ENCODE measurements around the gene SPAM1. TPM values are rescaled to one million over a fixed set of nuclear protein-coding genes. Genes with fewer than 3 reads are reported as not detected.

The SPAM1 gene
- total RNA-seq, 2 experiments from 2014 or later = not detected

DNA sequence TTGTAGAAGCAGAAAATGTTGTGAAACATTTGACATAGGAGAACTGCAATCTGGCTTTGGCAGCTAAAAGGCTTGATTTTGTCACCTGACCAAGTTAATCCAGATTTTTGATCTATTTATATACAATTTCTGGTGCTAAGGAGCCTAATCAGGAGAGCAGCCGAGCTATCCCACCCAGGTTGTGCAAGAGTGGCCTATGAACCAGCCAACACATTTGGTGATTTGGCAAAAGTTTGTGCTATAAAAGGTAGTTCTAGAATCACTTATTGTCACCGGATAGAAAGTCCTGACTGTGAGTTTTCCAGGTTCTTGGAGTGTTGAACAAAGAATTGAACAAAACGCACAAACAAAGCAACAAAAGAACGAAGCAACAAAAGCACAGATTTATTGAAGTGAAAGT lies 1.4 kb upstream of the SPAM1 start:
- POLR2A ChIA-PET = no interaction called here

DNA sequence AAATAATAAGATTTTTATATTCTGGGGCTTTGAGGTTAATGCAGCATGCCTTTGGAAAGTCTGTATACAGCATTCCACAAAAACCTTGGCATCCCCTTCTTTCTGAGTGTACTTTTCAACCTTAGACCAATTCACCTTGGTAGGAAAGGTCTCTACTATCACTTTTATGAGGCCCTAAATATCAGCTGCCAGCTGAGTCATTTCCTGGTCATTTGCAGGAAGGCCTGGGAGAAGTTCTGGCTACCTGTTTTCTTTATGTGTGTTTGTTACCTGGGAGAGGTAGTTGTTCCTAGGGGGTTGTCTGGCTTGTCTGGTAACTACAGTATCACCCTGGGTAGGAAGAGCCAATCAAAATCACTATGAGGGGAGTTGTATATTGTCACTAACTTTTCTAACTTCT lies 4.1 kb downstream of the SPAM1 start:
- POLR2A ChIA-PET = no interaction called here
- intact Hi-C loops (cut with DNase I, micrococcal nuclease) = no loop called here
- Mint-ChIP-seq H3K27me3 (peaks cover 11% of the 10 kb centered on the region), H3K9me3 (ENCODE audit: low read depth) (no peaks in the 10 kb centered on the region), H3K4me3 (no peak overlapping the region), H3K27ac (no peak overlapping the region), H3K4me1 (no peaks in the 10 kb centered on the region), H3K36me3 (ENCODE audit: low read depth) (no peaks in the 10 kb centered on the region)
- DNase-seq (no peak), ATAC-seq (no peak)
- CTCF ChIA-PET = no interaction called here

More for the DNA sequence above, 1.4 kb upstream of the SPAM1 start:
- Mint-ChIP-seq H3K4me1 (no peaks in the 10 kb centered on the region), H3K27me3 (peaks cover 7% of the 10 kb centered on the region), H3K4me3 (no peak overlapping the region), H3K9me3 (ENCODE audit: low read depth) (no peaks in the 10 kb centered on the region), H3K27ac (no peak overlapping the region), H3K36me3 (ENCODE audit: low read depth) (no peaks in the 10 kb centered on the region)
- intact Hi-C loops (cut with DNase I, micrococcal nuclease) = no loop called here
- DNase-seq = no peak
- CTCF ChIA-PET = no interaction called here
- no peak for ATAC-seq

DNA sequence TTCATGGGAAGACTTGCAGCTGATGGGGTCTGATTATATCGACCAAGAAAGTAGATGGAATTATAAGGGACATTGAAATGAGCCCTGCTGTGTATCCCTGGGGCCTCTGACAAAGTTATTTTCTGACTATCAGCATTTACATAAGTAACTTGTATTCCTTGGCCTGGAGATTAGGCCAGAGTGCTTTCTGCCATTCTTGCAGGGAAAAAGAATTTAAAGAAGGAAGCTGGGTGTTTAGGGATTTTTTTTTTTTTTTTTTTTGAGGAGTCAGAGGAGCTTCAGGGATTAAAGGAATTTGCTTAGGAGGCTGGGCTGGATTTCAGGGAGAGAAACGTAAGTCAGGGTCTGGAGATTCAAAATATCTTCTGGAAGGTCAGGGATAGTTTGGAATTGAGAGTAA lies 4.6 kb downstream of the SPAM1 start:
- POLR2A ChIA-PET = no interaction called here
- intact Hi-C loops (cut with DNase I, micrococcal nuclease) = no loop called here
- H3K27ac Mint-ChIP-seq = no peak overlapping the region
- CTCF ChIA-PET = no interaction called here
- no peaks in the 10 kb centered on the region for H3K36me3 Mint-ChIP-seq (ENCODE audit: low read depth)
- no peaks in the 10 kb centered on the region for H3K4me1 Mint-ChIP-seq
- H3K9me3 Mint-ChIP-seq (ENCODE audit: low read depth) = no peaks in the 10 kb centered on the region
- no peak overlapping the region for H3K4me3 Mint-ChIP-seq
- no peak for DNase-seq
- peaks cover 11% of the 10 kb centered on the region for H3K27me3 Mint-ChIP-seq
- ATAC-seq = no peak

DNA sequence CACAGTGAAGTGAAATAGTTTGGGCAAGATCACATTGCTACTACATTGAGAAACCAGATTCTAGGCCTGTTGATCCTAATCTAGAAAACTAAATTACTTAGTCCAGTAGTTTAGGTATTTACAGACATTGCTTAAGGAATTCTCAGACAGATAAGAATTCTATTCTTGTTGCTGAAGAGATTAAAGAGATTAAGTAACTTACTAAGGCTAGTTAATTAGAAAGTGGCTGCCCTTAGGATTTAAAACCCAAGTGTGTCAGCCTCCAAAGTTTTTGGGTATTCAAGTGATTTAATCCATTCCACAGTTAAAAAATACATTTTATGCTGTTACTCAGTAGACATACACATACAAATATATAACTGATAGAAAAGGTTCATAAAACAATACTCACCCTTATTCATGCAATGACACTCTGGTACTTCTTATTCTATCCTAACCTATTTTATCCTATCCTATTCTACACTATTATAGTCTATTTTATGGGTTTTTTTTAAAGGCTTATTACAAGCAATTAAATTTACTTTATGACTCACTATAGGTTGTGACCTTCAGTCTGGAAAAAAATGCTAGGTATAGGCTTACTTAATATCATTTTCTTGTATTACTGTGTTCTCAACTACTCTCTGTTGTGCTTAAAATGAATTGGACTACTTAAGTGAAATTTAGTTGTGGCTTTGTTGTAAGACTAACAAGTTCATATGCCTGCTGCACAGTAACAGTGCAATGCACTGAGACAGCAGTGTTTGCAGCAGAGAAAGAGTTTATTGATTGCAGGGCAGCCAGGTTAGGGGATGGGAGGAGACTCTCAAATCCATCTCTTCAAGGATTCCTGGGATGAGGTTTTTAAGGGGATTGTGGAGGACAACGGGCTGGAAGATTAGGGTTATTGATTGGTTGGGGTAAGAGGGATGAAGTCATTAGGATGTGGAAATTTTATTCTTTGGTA lies 10.7 kb downstream of the SPAM1 start:
- H3K4me3 Mint-ChIP-seq = no peak overlapping the region
- no peak for DNase-seq

DNA sequence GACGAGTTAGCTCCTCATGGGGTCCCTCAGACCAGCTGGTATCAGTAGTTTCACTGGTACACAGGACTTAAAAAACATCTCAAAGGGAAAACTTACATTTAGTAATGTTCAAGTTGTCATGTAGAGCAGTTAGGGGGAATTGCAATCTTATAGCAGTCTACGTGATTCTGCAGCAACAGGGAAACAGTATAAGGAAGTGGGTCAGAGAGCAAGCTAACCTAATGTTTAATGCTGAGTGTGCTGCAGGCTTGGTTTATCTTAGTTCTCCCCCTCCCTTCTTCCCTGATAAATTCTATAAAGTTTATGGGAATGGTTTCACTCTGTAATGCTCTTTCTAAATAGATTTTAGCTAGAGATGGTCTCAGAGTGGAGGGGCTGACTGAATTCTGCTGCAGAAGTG lies 11.3 kb downstream of the SPAM1 start:
- intact Hi-C loops (cut with DNase I, micrococcal nuclease) = no loop called here
- no peak for DNase-seq
- Mint-ChIP-seq H3K36me3 (ENCODE audit: low read depth) (no peaks in the 10 kb centered on the region), H3K4me1 (no peaks in the 10 kb centered on the region), H3K27ac (no peak overlapping the region), H3K9me3 (ENCODE audit: low read depth) (peaks cover 3% of the 10 kb centered on the region), H3K27me3 (peaks cover 10% of the 10 kb centered on the region), H3K4me3 (no peak overlapping the region)
- POLR2A ChIA-PET = no interaction called here
- CTCF ChIA-PET = no interaction called here
- ATAC-seq = no peak

More for the DNA sequence above, 10.7 kb downstream of the SPAM1 start:
- ChIA-PET CTCF (no interaction called here), POLR2A (no interaction called here)
- intact Hi-C loops (cut with DNase I, micrococcal nuclease) = no loop called here
- H3K27ac Mint-ChIP-seq = no peak overlapping the region
- peaks cover 3% of the 10 kb centered on the region for H3K9me3 Mint-ChIP-seq (ENCODE audit: low read depth)
- no peaks in the 10 kb centered on the region for H3K4me1 Mint-ChIP-seq
- ATAC-seq = no peak
- no peaks in the 10 kb centered on the region for H3K36me3 Mint-ChIP-seq (ENCODE audit: low read depth)
- peaks cover 6% of the 10 kb centered on the region for H3K27me3 Mint-ChIP-seq

DNA sequence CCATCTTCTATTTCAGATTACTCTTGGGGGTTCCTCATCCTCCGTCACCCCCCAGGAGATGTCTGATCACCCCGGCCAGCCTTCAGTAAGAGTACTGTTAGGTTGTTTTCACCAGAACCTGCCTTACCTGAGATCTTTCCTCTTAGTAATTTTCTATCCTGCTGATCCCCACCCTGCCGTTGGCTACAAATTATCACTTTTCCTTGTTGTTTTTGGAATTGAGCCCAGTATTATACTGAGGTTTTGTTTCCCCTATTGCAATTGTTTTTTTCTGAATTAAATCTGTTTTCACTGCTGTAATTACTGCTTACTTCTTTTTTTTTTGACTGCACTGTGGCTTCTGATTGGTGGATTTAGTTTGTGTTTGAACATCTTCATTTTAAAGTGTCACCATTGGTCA lies 14.7 kb downstream of the SPAM1 start:
- intact Hi-C loops (cut with DNase I, micrococcal nuclease) = no loop called here

DNA sequence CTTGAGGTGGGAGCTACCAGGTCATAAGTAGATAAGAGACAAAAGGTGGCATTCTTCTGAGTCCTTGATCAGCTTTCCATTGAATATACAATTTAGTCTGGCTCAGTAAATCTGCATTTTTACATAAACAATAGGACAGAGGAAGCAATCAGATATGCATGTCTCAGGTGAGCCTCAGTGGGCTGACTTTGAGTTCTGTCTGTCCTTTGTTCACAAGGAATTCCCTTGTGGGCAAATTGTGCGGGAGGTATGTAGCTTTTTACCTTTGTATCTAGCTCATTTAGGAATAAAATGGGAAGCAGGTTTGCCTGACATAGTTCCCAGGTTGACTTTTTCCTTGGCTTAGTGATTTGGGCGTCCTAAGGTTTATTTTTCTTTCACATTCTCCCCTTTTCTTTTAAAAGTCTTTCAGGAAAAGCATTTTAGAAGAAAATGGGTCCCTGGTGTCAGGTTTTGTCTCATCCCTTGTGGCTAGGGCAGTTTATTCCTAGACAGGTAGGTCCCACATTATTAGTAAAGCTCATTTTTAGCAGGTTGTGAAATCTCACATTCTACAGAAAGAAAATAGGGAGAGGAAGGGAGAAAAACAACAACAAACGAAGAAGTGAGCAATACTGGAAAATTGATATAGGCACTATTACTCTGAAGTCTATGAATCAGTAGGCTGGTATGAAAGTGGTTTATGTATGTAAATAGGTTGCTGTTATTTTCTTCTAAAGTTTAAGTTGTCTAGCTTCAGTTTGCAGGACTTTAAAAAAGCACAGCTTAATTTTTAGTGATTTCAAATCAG lies 16.5 kb downstream of the SPAM1 start:
- ChIA-PET CTCF (no interaction called here), POLR2A (no interaction called here)
- H3K27ac Mint-ChIP-seq = no peak overlapping the region
- H3K36me3 Mint-ChIP-seq (ENCODE audit: low read depth) = no peaks in the 10 kb centered on the region
- no peaks in the 10 kb centered on the region for H3K9me3 Mint-ChIP-seq (ENCODE audit: low read depth)
- no peak overlapping the region for H3K4me3 Mint-ChIP-seq
- intact Hi-C loops (cut with DNase I, micrococcal nuclease) = no loop called here
- ATAC-seq = no peak
- no peak for DNase-seq
- H3K4me1 Mint-ChIP-seq = no peaks in the 10 kb centered on the region
- peaks cover 7% of the 10 kb centered on the region for H3K27me3 Mint-ChIP-seq

More for the DNA sequence above, 14.7 kb downstream of the SPAM1 start:
- ChIA-PET CTCF (interaction anchor here (0.7 kb wide), 1 partner anchor 314 kb away, joined by 5 read pairs; no protein-coding TSS in a partner anchor), POLR2A (no interaction called here)
- ATAC-seq = no peak
- H3K36me3 Mint-ChIP-seq (ENCODE audit: low read depth) = no peaks in the 10 kb centered on the region
- H3K27me3 Mint-ChIP-seq = peaks cover 7% of the 10 kb centered on the region
- no peaks in the 10 kb centered on the region for H3K4me1 Mint-ChIP-seq
- peaks cover 3% of the 10 kb centered on the region for H3K9me3 Mint-ChIP-seq (ENCODE audit: low read depth)
- no peak overlapping the region for H3K27ac Mint-ChIP-seq
- no peak for DNase-seq
- H3K4me3 Mint-ChIP-seq = no peak overlapping the region

DNA sequence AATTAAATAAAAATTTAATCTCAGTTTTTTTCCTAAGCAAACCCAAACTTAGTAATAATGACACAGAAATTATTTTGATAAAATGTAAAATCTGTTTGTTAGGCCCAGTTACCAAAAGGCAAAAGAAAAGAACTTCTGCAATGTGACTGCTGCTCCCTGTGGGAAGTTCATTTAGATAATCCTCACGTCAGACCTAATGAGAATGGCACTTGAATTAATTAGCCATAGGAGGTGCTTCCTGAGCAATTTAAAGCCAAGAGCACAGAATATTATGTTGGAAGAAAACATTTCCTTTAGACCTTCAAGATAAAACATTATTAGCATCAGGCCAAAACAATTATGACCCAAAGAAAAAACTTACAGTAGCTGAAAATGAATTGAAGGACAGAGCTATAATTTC lies 19.4 kb downstream of the SPAM1 start:
- intact Hi-C loops (cut with DNase I, micrococcal nuclease) = no loop called here
- Mint-ChIP-seq H3K27me3 (peaks cover 7% of the 10 kb centered on the region), H3K4me1 (no peaks in the 10 kb centered on the region), H3K4me3 (no peak overlapping the region), H3K9me3 (ENCODE audit: low read depth) (no peaks in the 10 kb centered on the region), H3K36me3 (ENCODE audit: low read depth) (no peaks in the 10 kb centered on the region), H3K27ac (no peak overlapping the region)
- ATAC-seq = no peak
- POLR2A ChIA-PET = no interaction called here
- no peak for DNase-seq
- CTCF ChIA-PET = no interaction called here

DNA sequence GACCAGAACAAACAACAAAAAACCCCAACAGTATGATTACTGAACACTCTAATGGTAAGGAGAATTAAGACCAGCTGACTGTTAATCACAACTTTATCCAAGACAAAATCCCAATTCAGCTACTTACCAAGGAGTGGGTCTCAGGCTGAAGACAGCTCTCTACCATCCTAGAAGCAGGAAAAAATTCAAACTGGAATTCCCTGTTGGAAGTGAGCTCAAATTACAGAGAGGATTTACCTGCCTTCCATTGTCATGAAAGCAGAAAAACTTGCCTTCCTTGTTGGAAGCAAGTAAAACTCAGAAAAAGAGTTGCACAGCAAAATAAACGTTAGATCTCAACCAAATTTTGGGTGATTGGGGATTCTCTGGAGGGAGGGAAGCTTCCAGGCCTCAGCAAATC lies 20.9 kb downstream of the SPAM1 start:
- Mint-ChIP-seq H3K27ac (no peak overlapping the region), H3K4me1 (no peaks in the 10 kb centered on the region), H3K9me3 (ENCODE audit: low read depth) (no peaks in the 10 kb centered on the region), H3K4me3 (no peak overlapping the region), H3K36me3 (ENCODE audit: low read depth) (no peaks in the 10 kb centered on the region), H3K27me3 (peaks cover 9% of the 10 kb centered on the region)
- no peak for DNase-seq
- CTCF ChIA-PET = interaction anchor here (1.2 kb wide), 1 partner anchor 18 kb away, joined by 3 read pairs; no protein-coding TSS in a partner anchor
- POLR2A ChIA-PET = no interaction called here
- ATAC-seq = no peak
- intact Hi-C loops (cut with DNase I, micrococcal nuclease) = loop anchor here in 1 of 2 experiments (5.0 kb wide), 1 partner anchor 401 kb away; no protein-coding TSS in a partner anchor

DNA sequence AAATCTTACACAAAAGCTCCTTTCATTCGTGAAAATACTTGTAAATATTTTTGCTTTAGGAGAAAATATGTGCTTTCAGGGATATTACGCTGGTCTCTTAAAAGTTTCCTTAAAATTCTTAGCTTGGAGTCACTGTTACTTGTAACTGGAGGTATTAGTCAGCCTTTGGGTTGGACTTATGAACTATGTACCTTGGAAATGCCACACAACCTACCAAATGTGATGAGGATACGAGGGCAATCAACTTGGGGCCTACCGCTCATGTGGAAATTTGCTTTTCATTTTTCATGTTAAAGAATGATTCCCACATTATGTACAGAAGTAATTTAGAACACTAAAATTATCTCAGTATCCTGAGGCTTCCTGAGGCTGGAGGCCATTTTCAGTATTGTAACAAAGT lies 23.1 kb downstream of the SPAM1 start:
- Mint-ChIP-seq H3K27ac (no peak overlapping the region), H3K27me3 (peaks cover 6% of the 10 kb centered on the region), H3K4me3 (no peak overlapping the region), H3K36me3 (ENCODE audit: low read depth) (no peaks in the 10 kb centered on the region), H3K4me1 (no peaks in the 10 kb centered on the region), H3K9me3 (ENCODE audit: low read depth) (no peaks in the 10 kb centered on the region)
- DNase-seq (no peak), ATAC-seq (no peak)
- ChIA-PET POLR2A (no interaction called here), CTCF (no interaction called here)
- intact Hi-C loops (cut with DNase I, micrococcal nuclease) = loop anchor here in 1 of 2 experiments (5.0 kb wide), 1 partner anchor 399 kb away; no protein-coding TSS in a partner anchor

DNA sequence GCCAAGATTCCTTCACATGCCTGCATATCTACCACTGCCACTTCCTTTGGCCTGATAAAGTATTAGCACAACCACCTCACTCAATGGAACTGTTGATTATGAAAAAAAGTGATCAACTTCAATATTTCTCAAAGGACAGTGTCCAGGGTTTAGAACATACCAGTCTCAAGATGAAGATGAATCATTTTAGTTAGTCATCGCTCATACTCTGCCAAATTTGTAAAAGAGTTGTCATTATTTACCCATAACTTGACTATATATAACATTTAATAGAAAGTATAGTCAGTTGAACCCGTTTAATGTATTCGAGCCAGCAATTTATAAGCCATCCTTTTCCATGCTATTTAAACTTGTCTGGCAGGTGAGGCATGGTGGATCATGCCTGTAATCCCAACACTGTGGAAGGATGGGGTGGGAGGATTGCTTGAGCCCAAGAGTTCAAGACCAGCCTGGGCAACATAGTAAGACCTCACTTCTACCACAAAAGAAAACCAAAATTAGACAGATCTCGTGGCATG lies 33.2 kb downstream of the SPAM1 start:
- Mint-ChIP-seq H3K36me3 (ENCODE audit: low read depth) (no peaks in the 10 kb centered on the region), H3K4me3 (no peak overlapping the region), H3K27ac (no peak overlapping the region), H3K27me3 (peaks cover 2% of the 10 kb centered on the region), H3K4me1 (no peaks in the 10 kb centered on the region), H3K9me3 (ENCODE audit: low read depth) (no peaks in the 10 kb centered on the region)
- ChIA-PET POLR2A (no interaction called here), CTCF (interaction anchor here (0.7 kb wide), 1 partner anchor 65 kb away, joined by 3 read pairs; no protein-coding TSS in a partner anchor)
- ATAC-seq (no peak), DNase-seq (no peak)
- intact Hi-C loops (cut with DNase I, micrococcal nuclease) = loop anchor here in 1 of 2 experiments (10.0 kb wide), 1 partner anchor 1623 kb away; no protein-coding TSS in a partner anchor

All from activated CD4-positive, alpha-beta T cell treated with anti-CD3 and anti-CD28 coated beads for 36 hours (primary cell).